Head of caudate nucleus (tissue), 42 donors: Measurements from ENCODE around the gene SLC22A2.
"Not testable (repeated sequence)": the region's sequence is repeated elsewhere in the genome, so short reads cannot be mapped to it uniquely, and the experiment has no call there.

ENCODE experiments used
- DNase-seq, 42 donors: peaks; one replicate each; pipeline versions ENCODE4 v3.0.0 to v3.0.0-alpha.2; 2020 to 2021; ENCODE audit warnings: mixed read lengths in 7 of 42
- intact Hi-C: fragments of 100-400 bp; cut with DNase I; formaldehyde crosslinking; loops from one replicate; pipeline ENCODE4 v1.15.0; 2022

Gene SLC22A2

GRCh38 chr6:160258346-160259142, at the start of gene SLC22A2:
TSS of gene SLC22A2 (minus strand) at chr6:160258821. CDS start at chr6:160258757, 64 bp downstream.
- intact Hi-C loops: no loop called here
- DNase-seq: peak in 2 of 42 donors; percentile 31

GRCh38 chr6:160305926-160306713, 47.5 kb upstream of the SLC22A2 start:
- DNase-seq: peak in 39 of 42 donors; percentile 16 to 82 (median 58)
- intact Hi-C loops: no loop called here

- intact Hi-C loops: no loop called here
- DNase-seq: no peak
Measured at GRCh38 chr6:160303806-160304205, 45.2 kb upstream of the SLC22A2 start.

- intact Hi-C loops: not testable (repeated sequence)
Measured at GRCh38 chr6:160302431-160303082, 43.9 kb upstream of the SLC22A2 start.

GRCh38 chr6:160301339-160301738, 42.7 kb upstream of the SLC22A2 start:
- intact Hi-C loops: no loop called here
- no peak for DNase-seq

More at GRCh38 chr6:160302431-160303082, 43.9 kb upstream of the SLC22A2 start:
- DNase-seq: not testable (repeated sequence)

GRCh38 chr6:160300076-160300695, 41.6 kb upstream of the SLC22A2 start:
- DNase-seq: no peak
- intact Hi-C loops: no loop called here

- intact Hi-C loops: no loop called here
- no peak for DNase-seq
Measured at GRCh38 chr6:160299559-160299958, 40.9 kb upstream of the SLC22A2 start.

GRCh38 chr6:160298121-160298520, 39.5 kb upstream of the SLC22A2 start:
- DNase-seq: no peak
- intact Hi-C loops: no loop called here

GRCh38 chr6:160297310-160297709, 38.7 kb upstream of the SLC22A2 start:
- DNase-seq: no peak
- intact Hi-C loops: no loop called here

- no peak for DNase-seq
- intact Hi-C loops: no loop called here
Measured at GRCh38 chr6:160293844-160294243, 35.2 kb upstream of the SLC22A2 start.

- intact Hi-C loops: no loop called here
- DNase-seq: no peak
Measured at GRCh38 chr6:160285541-160286105, 27.0 kb upstream of the SLC22A2 start.

- no peak for DNase-seq
- intact Hi-C loops: no loop called here
Measured at GRCh38 chr6:160284575-160284974, 26.0 kb upstream of the SLC22A2 start.

GRCh38 chr6:160282444-160282843, 23.8 kb upstream of the SLC22A2 start:
- no peak for DNase-seq
- intact Hi-C loops: no loop called here

GRCh38 chr6:160279850-160280249, 21.2 kb upstream of the SLC22A2 start:
- intact Hi-C loops: no loop called here
- DNase-seq: no peak

GRCh38 chr6:160278786-160279310, 20.2 kb upstream of the SLC22A2 start:
- intact Hi-C loops: no loop called here
- no peak for DNase-seq

- DNase-seq: no peak
- intact Hi-C loops: no loop called here
Measured at GRCh38 chr6:160278311-160278710, 19.7 kb upstream of the SLC22A2 start.

- intact Hi-C loops: no loop called here
- DNase-seq: peak in 3 of 42 donors; percentile 18 to 41 (median 19)
Measured at GRCh38 chr6:160277546-160277945, 18.9 kb upstream of the SLC22A2 start.

- intact Hi-C loops: no loop called here
- DNase-seq: peak in 1 of 42 donors; percentile 31
Measured at GRCh38 chr6:160277144-160277543, 18.5 kb upstream of the SLC22A2 start.

GRCh38 chr6:160276126-160276525, 17.5 kb upstream of the SLC22A2 start:
- no peak for DNase-seq
- intact Hi-C loops: no loop called here
